Panc1 (cell line): ENCODE data around the gene FCN1. TPM values are rescaled to one million over a fixed set of nuclear protein-coding genes. Genes with fewer than 3 reads are reported as not detected.
A peak's percentile ranks its signal among the peaks of the same experiment; 100 is the strongest.

ENCODE experiments used
- ATAC-seq: fragments of 200-7000 bp; cut with Tn5 transposase; 2 replicates; pipeline ENCODE4 v1.9.1; 2020; ENCODE audit warnings: mild to moderate bottlenecking, moderate library complexity
- BruUV-seq: library from RNA; stranded (reverse); fragments of 400-500 nt; replicated peaks from 2 replicates; lab custom pipeline; 2021; lab: Mats Ljungman, UMichigan
- CTCF ChIA-PET: fragments of 300-600 bp; sonication (Branson Sonifier 250); formaldehyde crosslinking; loops from one replicate; lab custom pipeline; 2022; ENCODE audit warnings: antibody characterized with exemption; lab: Charles Lee
- POLR2A ChIA-PET: fragments of 300-600 bp; sonication (Branson Sonifier 250); formaldehyde crosslinking; loops from one replicate; lab custom pipeline; 2022; ENCODE audit warnings: antibody characterized with exemption; lab: Charles Lee
- DNase-seq: peaks from one replicate; pipeline ENCODE4 v3.0.0-alpha.2; 2010; ENCODE audit warnings: low read depth, low spot score
- H3K27ac ChIP-seq: 2 replicates; pipeline ENCODE4 v1.5.1; 2011; ENCODE audit warnings: mild to moderate bottlenecking, low read length, inconsistent platforms
- H3K27me3 ChIP-seq: fragments of 200-500 bp; sonication (Bioruptor generic); 2 replicates; pipeline ENCODE4 v1.6.0; 2014; ENCODE audit warnings: low read length, inconsistent platforms; ENCODE audit not compliant: control insufficient read depth, insufficient read depth
- H3K36me3 ChIP-seq: fragments of 200-500 bp; sonication (Bioruptor generic); 2 replicates; pipeline ENCODE4 v1.5.1; 2014; ENCODE audit warnings: inconsistent platforms, mild to moderate bottlenecking, low read length, moderate library complexity; ENCODE audit not compliant: control insufficient read depth, insufficient read depth
- H3K4me1 ChIP-seq: 2 replicates; pipeline ENCODE4 v1.5.1; 2011; ENCODE audit warnings: inconsistent platforms, mild to moderate bottlenecking, low read length, moderate library complexity; ENCODE audit not compliant: control insufficient read depth, insufficient read depth
- H3K4me3 ChIP-seq, 2 experiments: 2 replicates each; pipeline ENCODE4 v1.5.1; 2011 to 2012; ENCODE audit warnings: low read depth in 2 of 2, low read length in 2 of 2, mild to moderate bottlenecking in 2 of 2, inconsistent platforms in 1 of 2, moderate library complexity in 1 of 2
- H3K9me3 ChIP-seq: fragments of 200-500 bp; sonication (Bioruptor generic); 2 replicates; pipeline ENCODE4 v1.5.1; 2014; ENCODE audit warnings: low read depth, mild to moderate bottlenecking, inconsistent platforms, low read length, moderate library complexity; ENCODE audit not compliant: control insufficient read depth, insufficient read depth
- POLR2AphosphoS5 ChIP-seq: IDR thresholded peaks from 2 replicates; pipeline ENCODE4 v1.6.1; 2012; ENCODE audit warnings: mild to moderate bottlenecking, low read depth, low read length, moderate library complexity
- SIN3A ChIP-seq: IDR thresholded peaks from 2 replicates; pipeline ENCODE4 v1.6.1; 2012; ENCODE audit warnings: low read depth, mild to moderate bottlenecking, low read length, moderate library complexity, borderline replicate concordance; ENCODE audit not compliant: insufficient read depth
- TCF7L2 ChIP-seq: IDR thresholded peaks from 2 replicates; pipeline ENCODE4 v1.6.1; 2011; ENCODE audit warnings: mild to moderate bottlenecking, low read depth, low read length, inconsistent platforms
- in situ Hi-C: cut with HindIII; loops from 2 replicates; pipeline ENCODE4 v1.10.0; 2016; ENCODE audit warnings: low sequenced_read_pairs, low pct_unique_long_range_greater_than_20kb
- intact Hi-C: fragments of 100-400 bp; cut with micrococcal nuclease; formaldehyde crosslinking; loops from one replicate; pipeline ENCODE4 v1.10.0; 2022; ENCODE audit not compliant: unreplicated experiment
- total RNA-seq: library from RNA; stranded (reverse); gene quantifications from one replicate; pipeline ENCODE4 v1.2.1, GENCODE V29; 2021; ENCODE audit not compliant: unreplicated experiment
- TF ChIP-seq, protein P1 (sequence below), 2 experiments: IDR thresholded peaks; 2 replicates each; pipeline ENCODE4 v1.6.1; 2011 to 2012; ENCODE audit warnings: low read depth in 2 of 2, control low read depth in 1 of 2, low read length in 1 of 2, mild to moderate bottlenecking in 1 of 2, moderate library complexity in 1 of 2; ENCODE audit not compliant: insufficient read depth in 1 of 2
- TF ChIP-seq, protein P2 (sequence below): fragments of 450-650 bp; IDR thresholded peaks from 2 replicates; pipeline ENCODE4 v1.5.1; 2017; ENCODE audit warnings: mild to moderate bottlenecking

Gene FCN1
- total RNA-seq, 1 experiment from 2014 or later = not detected

GRCh38 chr9:134896834-134897583 lies 20.7 kb downstream of the FCN1 start:
- Histone ChIP-seq H3K36me3 (no peaks in the 10 kb centered on the region), H3K4me1 (no peaks in the 10 kb centered on the region), H3K4me3 (no peak overlapping the region), H3K27ac (no peak overlapping the region), H3K9me3 (no peaks in the 10 kb centered on the region), H3K27me3 (no peaks in the 10 kb centered on the region; the same call in 1 of the 2 replicates)
- in situ Hi-C loops (no loop called here), intact Hi-C loops (no loop called here)
- CTCF ChIA-PET = no interaction called here
- POLR2A ChIA-PET = no interaction called here
- no peak for ATAC-seq
- no TSS peak for BruUV-seq
- DNase-seq = no peak
- TF ChIP-seq, protein P1, sequence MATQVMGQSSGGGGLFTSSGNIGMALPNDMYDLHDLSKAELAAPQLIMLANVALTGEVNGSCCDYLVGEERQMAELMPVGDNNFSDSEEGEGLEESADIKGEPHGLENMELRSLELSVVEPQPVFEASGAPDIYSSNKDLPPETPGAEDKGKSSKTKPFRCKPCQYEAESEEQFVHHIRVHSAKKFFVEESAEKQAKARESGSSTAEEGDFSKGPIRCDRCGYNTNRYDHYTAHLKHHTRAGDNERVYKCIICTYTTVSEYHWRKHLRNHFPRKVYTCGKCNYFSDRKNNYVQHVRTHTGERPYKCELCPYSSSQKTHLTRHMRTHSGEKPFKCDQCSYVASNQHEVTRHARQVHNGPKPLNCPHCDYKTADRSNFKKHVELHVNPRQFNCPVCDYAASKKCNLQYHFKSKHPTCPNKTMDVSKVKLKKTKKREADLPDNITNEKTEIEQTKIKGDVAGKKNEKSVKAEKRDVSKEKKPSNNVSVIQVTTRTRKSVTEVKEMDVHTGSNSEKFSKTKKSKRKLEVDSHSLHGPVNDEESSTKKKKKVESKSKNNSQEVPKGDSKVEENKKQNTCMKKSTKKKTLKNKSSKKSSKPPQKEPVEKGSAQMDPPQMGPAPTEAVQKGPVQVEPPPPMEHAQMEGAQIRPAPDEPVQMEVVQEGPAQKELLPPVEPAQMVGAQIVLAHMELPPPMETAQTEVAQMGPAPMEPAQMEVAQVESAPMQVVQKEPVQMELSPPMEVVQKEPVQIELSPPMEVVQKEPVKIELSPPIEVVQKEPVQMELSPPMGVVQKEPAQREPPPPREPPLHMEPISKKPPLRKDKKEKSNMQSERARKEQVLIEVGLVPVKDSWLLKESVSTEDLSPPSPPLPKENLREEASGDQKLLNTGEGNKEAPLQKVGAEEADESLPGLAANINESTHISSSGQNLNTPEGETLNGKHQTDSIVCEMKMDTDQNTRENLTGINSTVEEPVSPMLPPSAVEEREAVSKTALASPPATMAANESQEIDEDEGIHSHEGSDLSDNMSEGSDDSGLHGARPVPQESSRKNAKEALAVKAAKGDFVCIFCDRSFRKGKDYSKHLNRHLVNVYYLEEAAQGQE (IDR thresholded peaks at IDR 0.05; ENCODE audit: insufficient read depth in 1 of 2, low read depth in 2 of 2, low read length in 1 of 2) = no peak

DNA sequence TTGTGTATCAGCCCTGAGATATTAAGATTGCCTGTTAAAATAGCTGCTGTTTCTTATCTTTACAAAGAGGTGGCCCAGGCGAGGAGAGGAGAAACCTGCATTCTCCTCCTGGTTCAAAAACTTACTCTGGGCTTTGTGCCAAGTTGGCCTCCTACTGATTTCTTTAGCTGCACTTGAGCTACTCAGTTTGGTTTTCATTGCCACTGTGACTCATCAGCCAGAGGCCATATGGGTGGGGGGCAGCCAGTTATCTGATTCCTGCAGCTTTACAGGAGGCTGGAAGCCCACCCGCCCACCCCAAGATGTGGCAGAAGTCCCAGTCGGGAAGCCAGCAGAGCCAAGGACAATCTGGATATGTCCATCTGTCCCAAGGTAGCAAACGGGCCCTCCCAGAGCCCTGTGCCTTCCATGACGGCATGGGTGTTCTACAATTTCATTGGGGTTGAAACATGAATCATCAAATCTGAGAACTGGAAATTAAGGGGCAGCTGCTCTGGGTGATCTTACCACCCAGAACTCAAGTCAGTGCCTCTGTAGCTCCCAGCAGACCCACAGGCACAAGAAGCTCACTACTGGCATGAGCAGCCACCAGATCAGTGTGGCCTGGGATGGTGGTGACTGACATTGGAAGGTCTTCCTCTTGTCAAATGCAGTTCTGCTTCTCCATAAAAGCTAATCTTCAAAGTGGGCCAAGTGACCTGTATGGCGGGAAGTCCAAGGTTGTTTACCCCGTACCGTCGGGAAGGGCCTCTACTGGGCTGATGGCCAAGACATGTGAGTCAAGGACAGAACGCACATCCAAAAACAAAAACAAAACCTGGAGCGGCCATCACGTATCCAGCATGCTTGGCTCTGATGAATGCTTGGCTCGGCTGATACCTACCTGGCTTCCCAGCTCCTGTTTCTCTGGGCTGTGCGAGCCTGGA lies 21.5 kb downstream of the FCN1 start:
- 0 out of 2 replicates have a peak overlapping the region, but pooled peaks have one; percentile 23 for H3K27ac ChIP-seq
- POLR2A ChIA-PET = no interaction called here
- in situ Hi-C loops (no loop called here), intact Hi-C loops (no loop called here)
- no peaks in the 10 kb centered on the region for H3K9me3 ChIP-seq
- DNase-seq = no peak
- H3K4me3 ChIP-seq = no peak overlapping the region
- peak; percentile 73; the same call in 1 of the 2 replicates for ATAC-seq
- no peak for TF ChIP-seq TCF7L2
- TF ChIP-seq, protein P2, sequence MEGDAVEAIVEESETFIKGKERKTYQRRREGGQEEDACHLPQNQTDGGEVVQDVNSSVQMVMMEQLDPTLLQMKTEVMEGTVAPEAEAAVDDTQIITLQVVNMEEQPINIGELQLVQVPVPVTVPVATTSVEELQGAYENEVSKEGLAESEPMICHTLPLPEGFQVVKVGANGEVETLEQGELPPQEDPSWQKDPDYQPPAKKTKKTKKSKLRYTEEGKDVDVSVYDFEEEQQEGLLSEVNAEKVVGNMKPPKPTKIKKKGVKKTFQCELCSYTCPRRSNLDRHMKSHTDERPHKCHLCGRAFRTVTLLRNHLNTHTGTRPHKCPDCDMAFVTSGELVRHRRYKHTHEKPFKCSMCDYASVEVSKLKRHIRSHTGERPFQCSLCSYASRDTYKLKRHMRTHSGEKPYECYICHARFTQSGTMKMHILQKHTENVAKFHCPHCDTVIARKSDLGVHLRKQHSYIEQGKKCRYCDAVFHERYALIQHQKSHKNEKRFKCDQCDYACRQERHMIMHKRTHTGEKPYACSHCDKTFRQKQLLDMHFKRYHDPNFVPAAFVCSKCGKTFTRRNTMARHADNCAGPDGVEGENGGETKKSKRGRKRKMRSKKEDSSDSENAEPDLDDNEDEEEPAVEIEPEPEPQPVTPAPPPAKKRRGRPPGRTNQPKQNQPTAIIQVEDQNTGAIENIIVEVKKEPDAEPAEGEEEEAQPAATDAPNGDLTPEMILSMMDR = no peak
- TF ChIP-seq SIN3A = no peak
- TF ChIP-seq, protein P1 (IDR thresholded peaks at IDR 0.05; ENCODE audit: insufficient read depth in 1 of 2, low read depth in 2 of 2, low read length in 1 of 2) = no peak
- TF ChIP-seq POLR2AphosphoS5 = no peak
- H3K27me3 ChIP-seq = no peaks in the 10 kb centered on the region; the same call in 1 of the 2 replicates
- no peaks in the 10 kb centered on the region for H3K4me1 ChIP-seq
- BruUV-seq = no TSS peak
- CTCF ChIA-PET = no interaction called here
- no peaks in the 10 kb centered on the region for H3K36me3 ChIP-seq
